ENCODE measurements around the gene TLL2.
A peak's percentile ranks its signal among the peaks of the same experiment; 100 is the strongest.

Gene TLL2

GRCh38 chr10:96465599-96465998, 48.1 kb downstream of the TLL2 start:
- TF ChIP-seq CTCF (IDR thresholded peaks at IDR 0.05), result no peak
- H3K27ac ChIP-seq, result no peak overlapping the region
- H3K4me3 ChIP-seq, result no peak overlapping the region
- no peak for DNase-seq (ENCODE audit: low spot score)

GRCh38 chr10:96463562-96463961, 50.2 kb downstream of the TLL2 start:
- Histone ChIP-seq H3K4me3 (no peak overlapping the region), H3K27ac (no peak overlapping the region)
- TF ChIP-seq CTCF (IDR thresholded peaks at IDR 0.05), result no peak
- DNase-seq (ENCODE audit: low spot score), result no peak

- no peak overlapping the region for H3K27ac ChIP-seq
- DNase-seq (ENCODE audit: low spot score), result no peak
- TF ChIP-seq CTCF (IDR thresholded peaks at IDR 0.05), result no peak
- no peak overlapping the region for H3K4me3 ChIP-seq
Observed at GRCh38 chr10:96462606-96463151, 51.0 kb downstream of the TLL2 start.

GRCh38 chr10:96460316-96460715, 53.4 kb downstream of the TLL2 start:
- Histone ChIP-seq H3K4me3 (no peak overlapping the region), H3K27ac (no peak overlapping the region)
- TF ChIP-seq CTCF (IDR thresholded peaks at IDR 0.05), result no peak
- DNase-seq (ENCODE audit: low spot score), result no peak

- Histone ChIP-seq H3K4me3 (no peak overlapping the region), H3K27ac (no peak overlapping the region)
- TF ChIP-seq CTCF (IDR thresholded peaks at IDR 0.05), result no peak
- DNase-seq (ENCODE audit: low spot score), result peak; percentile 26
Observed at GRCh38 chr10:96457341-96457740, 56.4 kb downstream of the TLL2 start.

GRCh38 chr10:96456296-96456840, 57.4 kb downstream of the TLL2 start:
- no peak overlapping the region for H3K4me3 ChIP-seq
- no peak for TF ChIP-seq CTCF (IDR thresholded peaks at IDR 0.05)
- no peak overlapping the region for H3K27ac ChIP-seq
- no peak for DNase-seq (ENCODE audit: low spot score)

GRCh38 chr10:96453856-96454583, 59.7 kb downstream of the TLL2 start:
- DNase-seq (ENCODE audit: low spot score), result peak; percentile 43
- no peak overlapping the region for H3K4me3 ChIP-seq
- no peak for TF ChIP-seq CTCF (IDR thresholded peaks at IDR 0.05)
- no peak overlapping the region for H3K27ac ChIP-seq
